ENCODE results near the gene TXNL4A.

TXNL4A gene

GRCh38 chr18:79939096-79939495 is 49.3 kb downstream of the TXNL4A start:
- Histone ChIP-seq H3K36me3 (ENCODE audit: insufficient read depth, low read length) (peaks cover 92% of the 10 kb centered on the region), H4K20me1 (ENCODE audit: insufficient read depth, low read length) (peaks cover 35% of the 10 kb centered on the region), H3K9me3 (ENCODE audit: insufficient read depth, low read length, severe bottlenecking) (peaks cover 12% of the 10 kb centered on the region), H2AFZ (ENCODE audit: low read depth, low read length) (no peak overlapping the region), H3K9ac (ENCODE audit: low read depth, low read length) (no peak overlapping the region), H3K27me3 (ENCODE audit: insufficient read depth, low read length, poor library complexity) (no peaks in the 10 kb centered on the region), H3K79me2 (ENCODE audit: insufficient read depth, low read length) (peaks cover 75% of the 10 kb centered on the region), H3K4me1 (ENCODE audit: insufficient read depth, low read length) (no peaks in the 10 kb centered on the region), H3K4me3 (ENCODE audit: low read depth in 1 of 2, low read length in 2 of 2) (no peak overlapping the region), H3K4me2 (ENCODE audit: insufficient read depth, low read length) (no peak overlapping the region), H3K27ac (ENCODE audit: low read length) (no peak overlapping the region)
- no peak for TF ChIP-seq CTCF (IDR thresholded peaks at IDR 0.05; ENCODE audit: borderline replicate concordance, extremely low read depth, low read length, poor library complexity, severe bottlenecking)
- TF ChIP-seq EZH2 (IDR thresholded peaks at IDR 0.05; ENCODE audit: borderline replicate concordance, low read depth, low read length, severe bottlenecking): no peak
- ATAC-seq (ENCODE audit: insufficient read depth, low read depth) (no peak), DNase-seq (no peak)

GRCh38 chr18:79938196-79938595 is 50.2 kb downstream of the TXNL4A start:
- Histone ChIP-seq H2AFZ (ENCODE audit: low read depth, low read length) (no peak overlapping the region), H3K4me2 (ENCODE audit: insufficient read depth, low read length) (no peak overlapping the region), H3K27me3 (ENCODE audit: insufficient read depth, low read length, poor library complexity) (no peaks in the 10 kb centered on the region), H3K27ac (ENCODE audit: low read length) (no peak overlapping the region), H3K36me3 (ENCODE audit: insufficient read depth, low read length) (peaks cover 91% of the 10 kb centered on the region), H4K20me1 (ENCODE audit: insufficient read depth, low read length) (peaks cover 26% of the 10 kb centered on the region), H3K4me1 (ENCODE audit: insufficient read depth, low read length) (no peaks in the 10 kb centered on the region), H3K79me2 (ENCODE audit: insufficient read depth, low read length) (peaks cover 76% of the 10 kb centered on the region), H3K9ac (ENCODE audit: low read depth, low read length) (no peak overlapping the region), H3K9me3 (ENCODE audit: insufficient read depth, low read length, severe bottlenecking) (peaks cover 19% of the 10 kb centered on the region), H3K4me3 (ENCODE audit: low read depth in 1 of 2, low read length in 2 of 2) (no peak overlapping the region)
- ATAC-seq (ENCODE audit: insufficient read depth, low read depth) (no peak), DNase-seq (no peak)
- TF ChIP-seq EZH2 (IDR thresholded peaks at IDR 0.05; ENCODE audit: borderline replicate concordance, low read depth, low read length, severe bottlenecking): no peak
- TF ChIP-seq CTCF (IDR thresholded peaks at IDR 0.05; ENCODE audit: borderline replicate concordance, extremely low read depth, low read length, poor library complexity, severe bottlenecking): no peak

- Histone ChIP-seq H4K20me1 (ENCODE audit: insufficient read depth, low read length) (peaks cover 19% of the 10 kb centered on the region), H3K9me3 (ENCODE audit: insufficient read depth, low read length, severe bottlenecking) (peaks cover 27% of the 10 kb centered on the region), H3K36me3 (ENCODE audit: insufficient read depth, low read length) (peaks cover 86% of the 10 kb centered on the region), H3K9ac (ENCODE audit: low read depth, low read length) (no peak overlapping the region), H3K27ac (ENCODE audit: low read length) (no peak overlapping the region), H3K4me1 (ENCODE audit: insufficient read depth, low read length) (no peaks in the 10 kb centered on the region), H2AFZ (ENCODE audit: low read depth, low read length) (no peak overlapping the region), H3K4me2 (ENCODE audit: insufficient read depth, low read length) (no peak overlapping the region), H3K4me3 (ENCODE audit: low read depth in 1 of 2, low read length in 2 of 2) (no peak overlapping the region), H3K79me2 (ENCODE audit: insufficient read depth, low read length) (peaks cover 71% of the 10 kb centered on the region), H3K27me3 (ENCODE audit: insufficient read depth, low read length, poor library complexity) (no peaks in the 10 kb centered on the region)
- ATAC-seq (ENCODE audit: insufficient read depth, low read depth): no peak
- TF ChIP-seq CTCF (IDR thresholded peaks at IDR 0.05; ENCODE audit: borderline replicate concordance, extremely low read depth, low read length, poor library complexity, severe bottlenecking) (no peak), EZH2 (IDR thresholded peaks at IDR 0.05; ENCODE audit: borderline replicate concordance, low read depth, low read length, severe bottlenecking) (no peak)
- no peak for DNase-seq
Measured at GRCh38 chr18:79937103-79937860, 51.1 kb downstream of the TXNL4A start.

Measured in DND-41 (cell line).